ENCODE results near the gene OPCML.

GRCh38 chr11:133123796-133124195 is 408.5 kb downstream of the OPCML start:
- TF ChIP-seq, protein P1, sequence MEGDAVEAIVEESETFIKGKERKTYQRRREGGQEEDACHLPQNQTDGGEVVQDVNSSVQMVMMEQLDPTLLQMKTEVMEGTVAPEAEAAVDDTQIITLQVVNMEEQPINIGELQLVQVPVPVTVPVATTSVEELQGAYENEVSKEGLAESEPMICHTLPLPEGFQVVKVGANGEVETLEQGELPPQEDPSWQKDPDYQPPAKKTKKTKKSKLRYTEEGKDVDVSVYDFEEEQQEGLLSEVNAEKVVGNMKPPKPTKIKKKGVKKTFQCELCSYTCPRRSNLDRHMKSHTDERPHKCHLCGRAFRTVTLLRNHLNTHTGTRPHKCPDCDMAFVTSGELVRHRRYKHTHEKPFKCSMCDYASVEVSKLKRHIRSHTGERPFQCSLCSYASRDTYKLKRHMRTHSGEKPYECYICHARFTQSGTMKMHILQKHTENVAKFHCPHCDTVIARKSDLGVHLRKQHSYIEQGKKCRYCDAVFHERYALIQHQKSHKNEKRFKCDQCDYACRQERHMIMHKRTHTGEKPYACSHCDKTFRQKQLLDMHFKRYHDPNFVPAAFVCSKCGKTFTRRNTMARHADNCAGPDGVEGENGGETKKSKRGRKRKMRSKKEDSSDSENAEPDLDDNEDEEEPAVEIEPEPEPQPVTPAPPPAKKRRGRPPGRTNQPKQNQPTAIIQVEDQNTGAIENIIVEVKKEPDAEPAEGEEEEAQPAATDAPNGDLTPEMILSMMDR (IDR thresholded peaks at IDR 0.05; ENCODE audit: low read depth, low read length, missing input control) = no peak
- TF ChIP-seq JUND (IDR thresholded peaks at IDR 0.05) (no peak), EGR1 (IDR thresholded peaks at IDR 0.05; ENCODE audit: low read depth in 2 of 2) (no peak), SP1 (IDR thresholded peaks at IDR 0.05) (no peak), GABPA (IDR thresholded peaks at IDR 0.05 in 1 of 2, conservative IDR thresholded peaks at IDR 0.05 in 1 of 2) (no peak), HNF4A (conservative IDR thresholded peaks at IDR 0.05) (no peak), RAD21 (IDR thresholded peaks at IDR 0.05) (no peak), YY1 (IDR thresholded peaks at IDR 0.05) (no peak)
- TF ChIP-seq, protein P2, sequence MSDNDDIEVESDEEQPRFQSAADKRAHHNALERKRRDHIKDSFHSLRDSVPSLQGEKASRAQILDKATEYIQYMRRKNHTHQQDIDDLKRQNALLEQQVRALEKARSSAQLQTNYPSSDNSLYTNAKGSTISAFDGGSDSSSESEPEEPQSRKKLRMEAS (IDR thresholded peaks at IDR 0.05) = no peak
- TF ChIP-seq, protein P3, sequence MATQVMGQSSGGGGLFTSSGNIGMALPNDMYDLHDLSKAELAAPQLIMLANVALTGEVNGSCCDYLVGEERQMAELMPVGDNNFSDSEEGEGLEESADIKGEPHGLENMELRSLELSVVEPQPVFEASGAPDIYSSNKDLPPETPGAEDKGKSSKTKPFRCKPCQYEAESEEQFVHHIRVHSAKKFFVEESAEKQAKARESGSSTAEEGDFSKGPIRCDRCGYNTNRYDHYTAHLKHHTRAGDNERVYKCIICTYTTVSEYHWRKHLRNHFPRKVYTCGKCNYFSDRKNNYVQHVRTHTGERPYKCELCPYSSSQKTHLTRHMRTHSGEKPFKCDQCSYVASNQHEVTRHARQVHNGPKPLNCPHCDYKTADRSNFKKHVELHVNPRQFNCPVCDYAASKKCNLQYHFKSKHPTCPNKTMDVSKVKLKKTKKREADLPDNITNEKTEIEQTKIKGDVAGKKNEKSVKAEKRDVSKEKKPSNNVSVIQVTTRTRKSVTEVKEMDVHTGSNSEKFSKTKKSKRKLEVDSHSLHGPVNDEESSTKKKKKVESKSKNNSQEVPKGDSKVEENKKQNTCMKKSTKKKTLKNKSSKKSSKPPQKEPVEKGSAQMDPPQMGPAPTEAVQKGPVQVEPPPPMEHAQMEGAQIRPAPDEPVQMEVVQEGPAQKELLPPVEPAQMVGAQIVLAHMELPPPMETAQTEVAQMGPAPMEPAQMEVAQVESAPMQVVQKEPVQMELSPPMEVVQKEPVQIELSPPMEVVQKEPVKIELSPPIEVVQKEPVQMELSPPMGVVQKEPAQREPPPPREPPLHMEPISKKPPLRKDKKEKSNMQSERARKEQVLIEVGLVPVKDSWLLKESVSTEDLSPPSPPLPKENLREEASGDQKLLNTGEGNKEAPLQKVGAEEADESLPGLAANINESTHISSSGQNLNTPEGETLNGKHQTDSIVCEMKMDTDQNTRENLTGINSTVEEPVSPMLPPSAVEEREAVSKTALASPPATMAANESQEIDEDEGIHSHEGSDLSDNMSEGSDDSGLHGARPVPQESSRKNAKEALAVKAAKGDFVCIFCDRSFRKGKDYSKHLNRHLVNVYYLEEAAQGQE (IDR thresholded peaks at IDR 0.05) = no peak
- TF ChIP-seq, protein P4, sequence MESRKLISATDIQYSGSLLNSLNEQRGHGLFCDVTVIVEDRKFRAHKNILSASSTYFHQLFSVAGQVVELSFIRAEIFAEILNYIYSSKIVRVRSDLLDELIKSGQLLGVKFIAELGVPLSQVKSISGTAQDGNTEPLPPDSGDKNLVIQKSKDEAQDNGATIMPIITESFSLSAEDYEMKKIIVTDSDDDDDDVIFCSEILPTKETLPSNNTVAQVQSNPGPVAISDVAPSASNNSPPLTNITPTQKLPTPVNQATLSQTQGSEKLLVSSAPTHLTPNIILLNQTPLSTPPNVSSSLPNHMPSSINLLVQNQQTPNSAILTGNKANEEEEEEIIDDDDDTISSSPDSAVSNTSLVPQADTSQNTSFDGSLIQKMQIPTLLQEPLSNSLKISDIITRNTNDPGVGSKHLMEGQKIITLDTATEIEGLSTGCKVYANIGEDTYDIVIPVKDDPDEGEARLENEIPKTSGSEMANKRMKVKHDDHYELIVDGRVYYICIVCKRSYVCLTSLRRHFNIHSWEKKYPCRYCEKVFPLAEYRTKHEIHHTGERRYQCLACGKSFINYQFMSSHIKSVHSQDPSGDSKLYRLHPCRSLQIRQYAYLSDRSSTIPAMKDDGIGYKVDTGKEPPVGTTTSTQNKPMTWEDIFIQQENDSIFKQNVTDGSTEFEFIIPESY (IDR thresholded peaks at IDR 0.05) = no peak
